Nephron progenitor cell (in vitro differentiated cells): ENCODE measurements around the gene TRIM44.

Experiments
- DNase-seq: peaks from one replicate; pipeline ENCODE4 v3.0.0; 2021
- H3K27ac Mint-ChIP-seq: 2 replicates; pipeline ENCODE4 v1.8.0; 2021; ENCODE audit warnings: mild to moderate bottlenecking, moderate library complexity, mixed read lengths
- H3K27me3 Mint-ChIP-seq: 2 replicates; pipeline ENCODE4 v1.8.0; 2021; ENCODE audit warnings: mild to moderate bottlenecking, low read depth, mixed read lengths; ENCODE audit not compliant: poor library complexity
- H3K36me3 Mint-ChIP-seq: 2 replicates; pipeline ENCODE4 v1.8.0; 2021; ENCODE audit warnings: low read depth, mixed read lengths
- H3K4me1 Mint-ChIP-seq: 2 replicates; pipeline ENCODE4 v1.8.0; 2021; ENCODE audit warnings: mixed read lengths
- H3K4me3 Mint-ChIP-seq: 2 replicates; pipeline ENCODE4 v1.8.0; 2021; ENCODE audit warnings: mild to moderate bottlenecking, moderate library complexity, mixed read lengths
- H3K9me3 Mint-ChIP-seq: 2 replicates; pipeline ENCODE4 v1.8.0; 2021; ENCODE audit warnings: mild to moderate bottlenecking, moderate library complexity, mixed read lengths
- CTCF ChIP-seq: fragments of 200-600 bp; sonication (generic); IDR thresholded peaks from 2 replicates; pipeline ENCODE4 v1.5.0; 2021; ENCODE audit warnings: antibody characterized with exemption

TRIM44 gene

DNA sequence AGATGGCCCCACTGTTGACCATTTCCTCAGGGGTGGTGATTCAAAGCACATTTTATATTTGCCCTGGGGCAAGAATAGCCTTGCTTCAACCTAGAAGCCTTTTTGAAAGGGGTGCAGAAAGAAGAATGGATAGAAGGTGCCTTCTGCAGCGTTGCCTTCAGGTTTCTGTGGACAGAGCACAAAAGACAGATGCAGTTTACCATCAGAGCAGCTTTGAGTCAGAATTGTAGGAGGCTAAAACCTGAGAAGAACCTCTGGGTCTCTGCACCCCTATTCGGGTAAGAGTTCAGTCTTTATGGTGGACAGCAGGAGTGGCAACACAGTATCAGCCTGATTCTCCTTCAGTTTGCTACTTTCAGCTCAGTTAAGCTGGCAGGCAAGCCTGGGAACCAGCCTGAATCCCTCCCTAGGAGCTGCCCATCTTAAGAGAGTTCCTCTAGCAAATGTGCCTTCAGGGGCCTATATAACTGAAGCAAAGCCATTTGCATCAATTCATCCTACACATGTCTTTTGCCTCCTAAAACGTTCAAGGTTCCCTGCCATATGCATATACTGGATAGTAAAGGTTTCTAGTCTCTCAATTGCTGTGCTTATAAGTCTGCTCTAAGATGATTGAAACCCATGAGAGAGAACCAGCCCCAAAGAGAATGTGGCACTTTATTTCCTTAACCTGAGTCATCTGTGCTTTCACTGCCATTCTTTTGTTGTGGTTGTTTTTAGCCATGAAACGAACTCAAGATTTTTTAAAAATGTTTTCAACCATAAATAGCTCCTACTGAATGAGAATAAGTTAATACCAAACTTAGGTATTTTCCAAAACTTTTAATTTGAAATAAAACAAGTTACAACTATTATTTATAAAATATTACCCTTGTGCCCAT is 123.0 kb downstream of the TRIM44 start:
- Mint-ChIP-seq H3K27me3 (no peaks in the 10 kb centered on the region), H3K27ac (no peak overlapping the region), H3K4me1 (peaks cover 40% of the 10 kb centered on the region), H3K36me3 (peaks cover 11% of the 10 kb centered on the region), H3K9me3 (no peaks in the 10 kb centered on the region), H3K4me3 (no peak overlapping the region)
- no peak for TF ChIP-seq CTCF
- no peak for DNase-seq

DNA sequence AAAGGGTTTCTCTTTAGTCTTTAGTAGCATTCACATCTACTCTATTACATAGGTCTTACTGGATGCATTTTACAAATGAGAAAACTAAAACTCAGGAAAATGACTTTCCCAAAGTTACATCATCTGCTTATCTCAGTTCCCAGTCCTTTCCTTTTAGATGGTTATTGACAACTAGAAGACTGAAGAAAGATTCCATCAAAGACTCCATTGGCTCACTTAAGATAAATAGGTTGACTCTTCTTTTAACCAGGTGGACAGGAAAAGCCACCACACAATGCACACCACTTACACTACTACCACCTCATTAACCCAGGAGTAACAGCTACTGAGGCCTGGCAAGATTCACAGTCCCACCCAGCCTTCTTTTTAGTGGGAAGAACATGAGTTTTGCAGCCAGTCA is 123.6 kb downstream of the TRIM44 start:
- Mint-ChIP-seq H3K36me3 (peaks cover 4% of the 10 kb centered on the region), H3K9me3 (no peaks in the 10 kb centered on the region), H3K27ac (peak overlapping the region; percentile 6), H3K4me1 (peaks cover 45% of the 10 kb centered on the region), H3K4me3 (no peak overlapping the region), H3K27me3 (no peaks in the 10 kb centered on the region)
- no peak for DNase-seq
- no peak for TF ChIP-seq CTCF

- Mint-ChIP-seq H3K36me3 (no peaks in the 10 kb centered on the region), H3K27ac (peak overlapping the region; percentile 22), H3K27me3 (no peaks in the 10 kb centered on the region), H3K4me1 (peaks cover 51% of the 10 kb centered on the region), H3K4me3 (peak overlapping the region; percentile 14), H3K9me3 (no peaks in the 10 kb centered on the region)
- DNase-seq, result peak; percentile 27
- TF ChIP-seq CTCF, result no peak
These were observed 124.5 kb downstream of the TRIM44 start for GRCh38 chr11:35787013-35787504.

- Mint-ChIP-seq H3K36me3 (no peaks in the 10 kb centered on the region), H3K27ac (peak overlapping the region; percentile 81), H3K27me3 (no peaks in the 10 kb centered on the region), H3K9me3 (no peaks in the 10 kb centered on the region), H3K4me3 (no peak overlapping the region), H3K4me1 (peaks cover 51% of the 10 kb centered on the region)
- no peak for TF ChIP-seq CTCF
- DNase-seq, result no peak
These were observed 125.1 kb downstream of the TRIM44 start for GRCh38 chr11:35787626-35788025.

DNA sequence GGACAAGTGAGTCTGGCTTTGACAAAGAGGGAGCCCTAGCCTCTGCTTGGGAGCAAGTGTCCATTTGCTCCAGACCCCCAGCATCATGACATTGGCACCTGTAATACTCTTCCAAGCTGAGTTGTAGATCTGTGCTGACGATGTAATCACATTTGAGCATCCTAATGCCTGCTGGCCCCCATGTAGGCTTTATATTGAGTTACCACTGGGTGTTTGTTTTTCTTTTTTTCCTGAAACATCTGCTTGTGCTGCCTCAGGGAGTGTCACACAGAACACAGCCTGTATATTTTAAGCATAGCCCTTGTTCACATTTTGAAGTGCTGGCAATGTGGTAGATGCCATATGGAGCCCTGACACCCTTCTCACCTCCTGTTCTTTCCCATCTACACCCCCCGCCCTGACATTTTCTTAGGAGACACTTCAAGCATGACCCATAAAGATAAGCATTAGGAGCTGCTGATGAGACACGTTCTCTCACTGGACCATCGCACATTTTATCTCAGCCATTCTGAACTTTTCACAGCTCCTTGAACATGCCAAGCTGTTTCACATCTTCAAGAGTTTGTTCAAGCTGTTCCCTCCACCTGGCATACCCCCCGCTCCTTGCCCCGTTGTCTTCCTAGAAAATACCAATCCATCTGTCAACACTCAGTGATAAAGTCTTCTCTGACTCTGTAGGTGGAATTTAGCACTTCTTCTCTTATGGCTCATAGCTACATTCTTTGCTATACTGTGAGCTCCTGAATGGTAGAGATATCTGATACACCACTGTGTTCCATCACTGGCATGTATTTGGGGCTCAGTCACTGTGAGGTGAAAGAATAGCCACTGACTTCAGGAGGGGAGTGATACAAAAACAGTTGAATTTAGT is 128.7 kb downstream of the TRIM44 start:
- Mint-ChIP-seq H3K27ac (peak overlapping the region; percentile 1), H3K4me1 (peaks cover 43% of the 10 kb centered on the region)

More for the DNA sequence above, 128.7 kb downstream of the TRIM44 start:
- TF ChIP-seq CTCF, result no peak
- Mint-ChIP-seq H3K9me3 (no peaks in the 10 kb centered on the region), H3K27me3 (no peaks in the 10 kb centered on the region), H3K36me3 (peaks cover 7% of the 10 kb centered on the region), H3K4me3 (no peak overlapping the region)
- no peak for DNase-seq
